ENCODE measurements around the gene GPRC5D.

- TF ChIP-seq CTCF (IDR thresholded peaks at IDR 0.05) (no peak), EP300 (IDR thresholded peaks at IDR 0.05; ENCODE audit: low read depth) (no peak), POLR2AphosphoS5 (IDR thresholded peaks at IDR 0.05) (no peak)
These were observed at the start of gene GPRC5D for GRCh38 chr12:12952036-12952435.
